SKM-1 treated with dmso at 0.1 percent for 144 hours (cell line): ENCODE measurements around the gene MAP2K3.
A peak's percentile ranks its signal among the peaks of the same experiment; 100 is the strongest.
"Not testable (repeated sequence)": the region's sequence is repeated elsewhere in the genome, so short reads cannot be mapped to it uniquely, and the experiment has no call there.

Experiments
- DNase-seq: peaks from one replicate; lab custom pipeline; 2025; ENCODE audit not compliant: unreplicated experiment; lab: John Stamatoyannopoulos, UW

The MAP2K3 gene

GRCh38 chr17:21349358-21350050, 65.0 kb downstream of the MAP2K3 start:
- not testable (repeated sequence) for DNase-seq

DNA sequence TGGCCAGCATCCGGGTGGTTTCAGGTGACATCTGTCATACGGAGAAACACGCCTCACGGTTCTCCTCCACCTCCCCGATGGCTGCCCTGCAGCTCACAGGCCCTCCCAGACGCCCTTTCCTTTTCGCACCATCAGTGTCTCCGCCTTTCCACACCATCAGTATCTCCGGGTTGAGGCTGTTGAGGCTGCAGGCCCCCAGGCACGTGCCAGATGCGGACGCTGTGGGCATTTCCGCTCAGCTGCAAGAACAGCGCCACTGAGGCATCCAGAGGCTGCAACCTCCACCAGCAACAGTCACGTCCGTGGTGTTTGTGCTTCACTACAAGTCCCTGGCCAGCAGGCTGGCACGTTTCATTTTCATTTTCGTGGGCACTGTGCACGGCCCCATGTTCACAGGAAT, 66.0 kb downstream of the MAP2K3 start:
- not testable (repeated sequence) for DNase-seq

DNA sequence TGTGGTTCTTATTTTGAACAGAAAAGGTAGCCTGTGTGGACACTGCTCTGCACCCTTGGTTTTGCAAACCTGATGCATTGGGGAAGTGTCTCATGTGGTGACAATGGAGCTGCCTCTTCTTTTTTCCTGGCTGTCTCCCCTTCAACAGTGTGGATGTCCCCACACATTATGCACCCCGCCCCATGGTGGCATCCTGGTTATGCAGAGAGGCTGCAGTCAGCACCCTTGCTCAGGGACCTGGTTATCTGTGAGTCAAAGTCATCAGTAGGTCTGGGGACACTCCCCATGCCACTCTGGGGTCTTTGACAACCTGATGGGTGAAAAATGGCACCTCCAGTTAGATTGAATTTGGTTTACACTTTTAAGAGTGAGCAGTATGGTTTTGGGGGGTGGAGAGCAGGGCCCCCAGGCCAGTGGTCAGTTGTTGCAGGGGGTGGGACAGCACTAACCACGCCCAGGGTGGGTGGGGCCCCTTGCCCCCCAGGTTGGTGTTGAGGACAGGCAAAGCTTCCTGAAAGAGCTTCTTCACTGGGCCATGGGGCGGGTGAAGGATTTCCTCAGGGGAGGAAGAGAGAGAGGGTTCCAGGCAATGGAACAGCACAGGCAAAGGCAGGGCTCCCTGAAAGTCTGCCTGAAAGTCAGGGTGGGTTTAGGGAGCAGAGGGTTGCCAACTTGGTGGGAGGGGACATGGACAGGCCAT, 67.0 kb downstream of the MAP2K3 start:
- DNase-seq, result no peak

DNA sequence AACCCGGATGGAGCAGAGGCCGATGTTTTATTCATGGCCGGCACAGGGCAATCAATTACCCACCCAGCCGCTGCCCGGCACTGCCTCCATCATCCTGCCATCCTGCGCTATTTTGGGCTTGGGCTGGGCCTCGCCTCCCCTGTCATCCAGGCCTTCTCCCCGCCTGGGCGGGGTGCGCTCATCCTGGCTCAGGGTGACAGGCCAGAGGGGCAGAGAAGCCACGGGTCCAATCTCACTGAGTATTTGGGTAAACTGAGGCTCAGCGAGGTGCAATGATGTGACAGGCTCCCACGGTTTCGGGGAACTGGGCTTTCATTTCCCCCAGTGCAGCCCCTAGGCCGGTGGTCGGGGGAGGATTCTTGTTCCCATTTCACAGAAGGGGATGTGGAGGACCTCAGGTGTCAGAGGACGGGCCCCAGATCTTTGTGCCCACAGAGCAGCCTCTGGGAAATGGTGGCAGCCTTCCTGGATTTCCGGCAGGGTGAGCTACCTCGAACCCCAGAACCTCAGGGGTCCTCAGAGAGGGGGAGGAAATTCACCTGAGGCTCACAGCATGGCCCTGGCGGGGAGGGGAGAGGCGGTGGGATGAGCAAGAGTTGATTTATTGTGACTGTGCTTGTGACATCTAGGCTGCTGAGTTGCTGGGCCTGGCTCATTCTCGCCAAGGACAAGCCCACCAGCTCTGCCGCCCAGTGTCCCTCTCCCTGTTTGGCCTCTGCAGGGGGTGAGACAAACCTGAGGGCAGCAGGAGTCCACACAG, 67.9 kb downstream of the MAP2K3 start:
- DNase-seq, result no peak

- DNase-seq, result no peak
Observed at GRCh38 chr17:21352981-21353265, 68.4 kb downstream of the MAP2K3 start.

DNA sequence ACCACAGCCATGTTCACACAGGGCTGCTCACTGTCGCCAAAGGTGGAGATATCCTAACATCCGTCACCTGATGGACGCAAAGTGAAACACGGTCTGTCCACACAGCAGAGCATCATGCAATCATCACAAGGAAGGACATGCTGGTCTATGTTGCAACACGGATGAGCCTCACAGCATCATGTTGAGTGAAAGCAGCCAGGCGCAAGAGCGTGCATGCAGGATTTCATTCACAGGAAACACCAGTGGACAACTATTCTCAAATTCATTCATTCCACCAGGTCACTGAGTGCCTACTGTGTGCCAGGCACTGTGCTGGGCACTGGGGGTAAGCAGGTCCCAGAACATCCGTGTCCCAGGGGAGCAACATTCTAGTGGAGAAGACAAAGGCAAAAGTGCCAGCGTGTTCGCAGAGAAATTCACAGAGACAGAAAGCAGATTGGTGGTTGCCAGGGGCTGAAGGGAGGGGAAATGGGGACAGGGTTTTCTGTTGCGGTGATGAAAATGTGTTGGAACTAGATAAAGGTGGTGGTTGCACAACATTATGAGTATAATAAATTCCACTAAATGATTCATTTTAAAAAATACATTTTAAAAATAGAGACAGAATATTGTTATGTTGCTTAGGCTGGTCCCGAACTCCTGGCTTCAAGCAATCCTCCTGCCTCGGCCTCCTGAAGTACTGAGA, 69.0 kb downstream of the MAP2K3 start:
- no peak for DNase-seq

GRCh38 chr17:21354796-21355385, 70.4 kb downstream of the MAP2K3 start:
- DNase-seq, result no peak

- DNase-seq, result no peak
Observed at GRCh38 chr17:21355586-21355985, 71.1 kb downstream of the MAP2K3 start.

DNA sequence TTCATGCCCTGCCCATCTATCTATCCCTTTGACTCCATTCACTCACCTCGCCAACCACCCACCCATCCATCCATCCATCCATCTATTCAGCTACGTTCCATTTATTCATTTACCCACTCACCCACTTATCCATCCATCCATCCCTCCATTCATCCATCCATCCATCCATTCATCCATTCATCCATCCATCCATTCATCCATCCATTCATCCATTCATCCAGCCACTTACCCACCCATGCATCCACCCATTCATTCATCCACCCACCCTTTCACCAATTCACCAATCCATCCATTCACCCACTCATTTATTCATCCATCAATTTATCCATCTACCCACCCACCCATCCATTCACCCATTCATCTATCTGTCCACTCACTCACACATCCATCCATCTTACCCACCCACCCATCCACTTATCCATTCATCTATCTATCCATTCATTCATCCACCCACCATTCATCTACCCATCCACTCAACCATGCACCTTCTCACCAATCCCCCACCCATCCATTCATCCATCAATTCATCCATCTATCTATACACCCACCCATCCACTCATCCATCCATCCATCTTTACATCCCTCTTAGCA, 72.1 kb downstream of the MAP2K3 start:
- no peak for DNase-seq

GRCh38 chr17:21357281-21357680, 72.8 kb downstream of the MAP2K3 start:
- DNase-seq, result no peak

GRCh38 chr17:21357696-21358656, 73.5 kb downstream of the MAP2K3 start:
- no peak for DNase-seq

DNA sequence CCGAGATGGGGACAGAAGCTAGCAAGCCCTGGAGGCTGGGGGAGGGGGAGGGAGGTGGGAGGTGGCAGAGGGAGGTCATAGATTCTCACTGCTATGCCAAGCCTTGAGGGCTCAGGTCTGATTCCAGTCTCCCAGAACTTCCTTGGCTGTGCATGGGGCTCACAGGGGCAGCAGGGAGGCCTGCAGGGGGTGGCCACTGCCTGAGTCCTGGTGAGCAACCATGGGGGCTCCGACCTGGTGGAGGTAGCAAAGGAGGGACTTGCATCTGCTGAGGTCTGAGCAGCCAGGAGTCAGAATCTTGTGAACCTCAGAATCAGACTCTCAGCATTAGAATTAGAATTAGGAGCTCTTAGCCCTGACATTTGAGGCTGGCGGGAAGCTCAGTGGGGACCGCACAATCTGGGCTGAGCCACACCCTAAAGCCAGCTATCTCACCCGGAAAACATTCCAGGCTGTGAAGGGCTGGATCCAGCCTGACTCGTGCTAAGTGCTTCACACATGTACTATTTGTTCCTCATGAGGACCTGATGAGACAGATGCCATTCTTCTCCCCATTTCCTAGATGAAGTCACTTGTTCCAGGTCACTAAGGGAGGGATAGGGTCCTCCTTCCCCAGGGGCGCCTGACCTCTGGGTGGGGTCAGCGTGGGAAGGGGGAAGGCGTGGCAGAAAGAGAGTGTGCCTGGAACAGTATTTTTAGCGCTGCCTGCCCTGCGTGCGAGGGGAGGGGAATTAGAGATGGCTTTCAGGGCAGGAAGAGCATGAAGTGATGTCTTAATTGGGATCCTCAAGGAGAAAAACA, 74.4 kb downstream of the MAP2K3 start:
- DNase-seq, result no peak

DNA sequence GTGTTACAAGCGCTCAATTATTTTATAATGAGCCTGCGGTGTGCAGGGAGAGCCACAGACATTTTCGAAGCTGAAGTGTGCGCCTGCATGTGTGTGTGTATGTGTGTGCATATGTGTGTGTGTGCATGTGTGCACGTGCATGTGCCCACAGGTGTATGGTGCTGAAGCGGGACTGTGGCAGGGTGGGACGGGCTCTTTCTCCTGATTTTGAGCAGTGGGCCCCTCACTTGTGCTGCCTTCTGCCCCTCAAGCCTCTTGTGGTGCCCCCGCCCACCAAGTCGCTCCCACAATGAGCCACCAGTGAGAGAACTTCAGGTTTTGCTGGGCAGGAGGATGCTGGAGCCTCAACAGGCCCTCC, 75.0 kb downstream of the MAP2K3 start:
- DNase-seq, result no peak

DNA sequence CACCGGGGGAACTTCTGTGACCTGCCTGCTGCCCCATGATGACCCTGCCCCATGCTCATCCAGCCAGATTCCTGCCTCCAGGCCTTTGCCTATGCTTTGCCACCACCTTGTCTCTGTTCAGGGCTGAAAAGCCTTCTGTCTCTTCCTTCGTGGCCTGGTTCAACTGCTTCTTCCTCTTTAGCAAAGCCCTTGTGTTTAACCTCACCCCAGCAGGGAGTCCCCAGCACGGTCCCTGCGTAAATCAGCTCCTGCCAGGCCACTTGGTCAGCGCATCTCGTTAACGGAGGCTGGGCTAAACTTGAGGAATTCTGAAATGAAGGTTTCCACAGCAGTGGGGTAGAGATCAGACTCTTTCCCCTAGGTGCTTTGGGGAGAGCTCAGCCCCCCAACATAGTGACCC, 75.5 kb downstream of the MAP2K3 start:
- peak; percentile 38 for DNase-seq

GRCh38 chr17:21361020-21361809, 76.7 kb downstream of the MAP2K3 start:
- DNase-seq, result no peak

DNA sequence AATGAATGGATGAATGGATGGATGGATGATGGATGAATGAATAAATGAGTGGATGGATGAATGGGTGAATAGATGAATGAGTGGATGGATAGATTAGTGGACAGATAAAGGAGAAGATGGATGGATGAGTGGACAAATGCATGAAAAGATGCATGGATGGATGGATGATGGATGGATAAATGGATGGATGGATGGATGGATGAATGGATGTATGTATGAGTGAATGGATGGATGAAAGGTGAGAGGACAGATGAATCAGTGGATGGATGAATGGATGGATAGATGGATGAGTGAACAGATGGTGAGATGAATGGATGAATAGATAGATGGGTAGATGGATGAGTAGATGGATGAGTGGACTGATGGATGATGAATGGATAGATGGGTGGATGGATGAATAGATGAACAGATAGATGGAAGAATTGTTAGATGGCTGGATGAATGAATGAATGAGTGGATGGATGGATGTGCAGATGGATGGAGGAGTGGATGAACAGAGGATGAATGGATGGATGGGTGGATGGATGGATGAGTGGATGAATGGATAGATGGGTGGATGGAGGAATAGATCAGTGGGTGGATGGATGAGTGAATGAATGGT, 77.9 kb downstream of the MAP2K3 start:
- DNase-seq, result no peak

- DNase-seq, result no peak
Observed at GRCh38 chr17:21363776-21364642, 79.5 kb downstream of the MAP2K3 start.
